ENCODE measurements around the gene GIGYF1. TPM values are rescaled to one million over a fixed set of nuclear protein-coding genes. Genes with fewer than 3 reads are reported as not detected.

GIGYF1 gene
- total RNA-seq, 1 donor: 26.3 TPM

DNA sequence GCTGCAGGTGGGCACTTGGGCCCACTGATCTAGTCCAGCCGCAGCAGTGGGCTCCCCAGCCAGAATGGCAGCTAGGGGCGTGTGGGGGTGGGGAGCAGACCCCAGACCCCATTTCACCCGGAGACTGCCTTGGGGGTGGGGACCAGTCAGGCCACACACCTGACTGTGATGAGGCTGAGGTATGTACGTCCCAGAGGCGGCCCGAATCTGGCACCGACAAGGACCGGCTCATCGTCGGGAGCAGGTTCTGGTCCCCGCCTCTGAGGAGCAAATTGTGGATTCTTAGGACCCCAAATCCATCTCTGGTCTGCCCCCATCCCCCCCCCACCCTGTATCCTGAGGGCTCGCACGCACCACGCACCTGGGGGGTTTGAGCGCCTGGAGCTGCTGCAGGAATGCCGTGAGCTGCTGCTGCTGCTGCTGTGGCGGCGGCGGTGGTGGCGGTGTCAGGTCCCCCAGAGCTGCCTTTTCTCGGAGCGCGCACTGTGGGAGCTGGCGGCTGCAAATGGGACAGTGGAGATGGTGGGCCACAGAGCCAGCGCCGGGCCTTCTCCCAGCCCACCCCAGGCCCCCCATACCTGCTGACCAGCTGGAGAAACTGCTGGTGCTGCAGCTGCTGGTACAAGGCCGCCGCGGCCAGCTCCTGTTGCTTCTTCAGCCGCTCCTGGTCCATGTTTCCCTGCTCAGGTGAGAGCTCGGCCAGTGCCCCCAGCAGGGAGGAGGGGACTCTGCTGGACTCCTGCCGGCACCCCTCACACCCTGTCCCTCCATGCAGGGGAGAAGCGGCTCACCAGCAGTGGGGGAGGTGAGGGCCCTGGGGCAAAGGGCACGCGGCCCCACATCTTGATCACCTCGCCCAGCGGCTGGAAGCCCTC is 10.2 kb downstream of the GIGYF1 start:
- Histone ChIP-seq H3K4me1 (ENCODE audit: insufficient read depth, low read length) (peaks cover 22% of the 10 kb centered on the region), H3K9me3 (ENCODE audit: low read depth, low read length) (no peaks in the 10 kb centered on the region), H3K27me3 (ENCODE audit: insufficient read depth, low read length) (no peaks in the 10 kb centered on the region), H3K4me3 (ENCODE audit: low read length) (no peak overlapping the region)

DNA sequence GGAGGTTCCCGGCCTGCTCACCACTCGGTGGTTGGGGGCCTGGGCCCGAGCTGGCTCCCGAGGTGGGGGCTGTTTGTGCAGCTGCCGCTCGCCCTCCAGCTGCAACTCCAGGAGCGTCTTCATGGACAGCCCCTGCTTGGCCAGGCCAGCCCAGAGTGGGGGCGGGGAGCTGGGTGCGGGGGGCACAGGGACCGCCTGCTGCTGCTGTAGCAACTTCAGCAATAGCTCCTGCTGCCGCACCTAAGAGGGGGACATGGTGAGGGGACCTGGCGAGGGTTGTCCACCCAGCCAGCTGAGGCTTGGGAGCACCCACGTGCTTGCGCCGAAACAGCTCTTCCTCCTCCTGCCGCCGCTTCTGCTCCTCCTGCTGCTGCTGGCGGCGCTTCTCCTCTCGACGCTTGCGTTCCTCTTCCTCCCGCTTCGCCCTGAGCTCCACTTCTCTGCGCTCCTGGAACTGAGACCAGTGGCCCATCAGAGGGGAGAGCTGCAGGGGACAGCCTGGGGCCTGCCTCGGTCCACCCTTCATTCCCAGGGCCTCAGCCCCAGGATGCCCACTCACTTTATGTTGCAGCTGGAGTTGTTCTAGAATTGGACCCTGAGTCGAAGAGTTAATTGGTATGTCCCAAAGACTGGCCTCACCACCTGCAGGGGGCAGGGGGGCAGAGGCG is 10.9 kb downstream of the GIGYF1 start:
- no peaks in the 10 kb centered on the region for H3K27me3 ChIP-seq (ENCODE audit: insufficient read depth, low read length)
- H3K4me3 ChIP-seq (ENCODE audit: low read length): no peak overlapping the region
- H3K9me3 ChIP-seq (ENCODE audit: low read depth, low read length): no peaks in the 10 kb centered on the region
- H3K4me1 ChIP-seq (ENCODE audit: insufficient read depth, low read length): peaks cover 30% of the 10 kb centered on the region

DNA sequence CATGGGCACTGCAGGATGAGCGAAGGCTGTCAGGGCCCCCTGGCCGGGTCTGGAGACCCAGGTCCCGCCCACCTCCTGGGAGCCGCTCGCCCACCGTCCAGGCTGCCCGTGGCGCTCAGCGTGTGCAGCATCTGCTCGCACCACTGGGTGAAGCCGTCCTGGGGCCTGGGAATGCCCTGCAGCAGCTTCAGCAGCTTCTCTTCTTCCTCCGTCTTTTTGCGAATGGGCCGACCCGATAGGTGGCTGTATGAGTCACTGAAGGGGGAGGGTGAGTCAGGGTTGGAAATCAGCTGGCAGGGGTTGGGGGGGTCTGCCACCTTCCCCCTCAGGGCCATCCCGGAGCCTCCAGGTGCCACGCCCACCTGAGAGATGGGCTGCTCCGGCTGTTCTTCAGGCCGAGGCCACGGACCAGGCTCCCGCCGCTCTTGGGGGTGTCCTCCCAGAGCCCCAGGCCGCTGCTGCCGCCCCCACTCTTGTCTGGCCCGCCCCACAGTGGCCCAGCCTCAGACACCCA is 11.8 kb downstream of the GIGYF1 start:
- Histone ChIP-seq H3K4me1 (ENCODE audit: insufficient read depth, low read length) (peaks cover 38% of the 10 kb centered on the region), H3K9me3 (ENCODE audit: low read depth, low read length) (no peaks in the 10 kb centered on the region), H3K27me3 (ENCODE audit: insufficient read depth, low read length) (no peaks in the 10 kb centered on the region), H3K4me3 (ENCODE audit: low read length) (no peak overlapping the region)

DNA sequence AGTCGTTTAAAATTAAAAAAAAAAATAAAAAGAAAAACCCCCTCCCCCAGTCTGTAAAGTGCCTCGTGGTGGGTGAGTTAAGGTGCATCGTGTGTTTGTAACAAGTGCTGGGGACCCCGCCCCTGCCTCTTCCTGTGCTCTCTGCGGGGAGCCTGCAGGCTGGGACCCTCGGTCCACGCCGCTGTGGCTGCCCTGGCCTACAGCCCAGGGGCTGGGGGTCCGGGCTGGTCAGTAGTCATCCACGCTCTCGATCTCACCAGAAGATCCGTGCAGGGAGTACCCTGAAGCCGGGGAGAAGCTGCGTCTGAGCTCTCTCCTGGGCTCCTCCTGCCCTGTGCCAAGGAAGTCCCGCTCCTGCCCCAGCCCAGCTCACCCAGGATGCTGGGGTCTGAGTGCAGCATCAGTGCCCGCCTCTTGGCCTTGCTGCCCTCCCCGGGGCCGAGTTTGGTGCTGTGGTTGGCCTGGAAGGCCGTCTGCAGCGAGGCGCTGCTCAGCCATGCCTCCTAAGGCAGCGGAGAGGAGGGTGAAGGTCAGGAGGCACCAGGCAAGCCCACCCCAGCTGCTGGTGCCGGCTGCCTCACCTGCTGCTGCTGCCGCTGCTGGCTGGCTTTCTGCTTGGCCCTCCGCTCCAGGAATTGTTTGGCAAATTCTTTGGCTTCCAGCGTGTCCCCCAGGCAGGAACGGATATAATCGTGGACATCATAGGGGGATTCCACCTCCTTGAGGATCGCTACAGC is 12.4 kb downstream of the GIGYF1 start:
- H3K4me1 ChIP-seq (ENCODE audit: insufficient read depth, low read length): peaks cover 44% of the 10 kb centered on the region
- H3K27me3 ChIP-seq (ENCODE audit: insufficient read depth, low read length): no peaks in the 10 kb centered on the region
- no peak overlapping the region for H3K4me3 ChIP-seq (ENCODE audit: low read length)
- H3K9me3 ChIP-seq (ENCODE audit: low read depth, low read length): no peaks in the 10 kb centered on the region

DNA sequence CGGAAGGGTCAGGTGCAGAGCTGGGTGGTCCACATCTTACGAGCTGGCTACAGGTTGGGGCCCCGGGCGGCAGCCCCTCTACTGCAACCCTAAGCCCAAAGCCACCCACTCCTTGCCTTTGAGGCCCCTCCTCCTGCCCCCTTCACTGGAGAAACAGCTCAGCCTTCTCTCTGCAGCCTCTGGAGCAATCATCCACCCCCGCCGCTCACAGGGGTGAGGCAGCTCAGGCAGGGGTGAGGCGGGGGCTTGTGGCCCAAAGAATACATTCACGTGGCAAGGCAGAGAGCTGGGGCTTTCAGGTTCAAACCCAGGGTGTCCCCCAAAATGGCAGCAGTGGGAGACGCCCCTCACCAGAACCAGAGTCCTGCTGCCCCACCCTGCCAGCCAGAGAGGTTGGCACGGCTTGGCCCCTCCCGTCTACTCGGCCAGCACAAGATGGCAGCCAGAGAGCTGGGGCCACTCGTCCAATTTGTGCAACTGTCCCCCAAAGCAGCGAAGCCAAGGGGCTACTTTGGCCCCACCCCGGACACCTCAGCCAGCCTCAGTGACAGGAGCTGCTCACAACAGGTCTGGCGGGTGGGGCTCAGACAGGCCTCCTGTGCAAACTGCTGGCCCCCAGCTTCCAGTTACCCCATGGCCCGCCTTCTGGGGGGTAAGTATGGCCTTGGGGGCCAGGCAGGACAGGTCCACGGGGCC is 13.3 kb downstream of the GIGYF1 start:
- peaks cover 48% of the 10 kb centered on the region for H3K4me1 ChIP-seq (ENCODE audit: insufficient read depth, low read length)
- H3K27me3 ChIP-seq (ENCODE audit: insufficient read depth, low read length): no peaks in the 10 kb centered on the region
- no peaks in the 10 kb centered on the region for H3K9me3 ChIP-seq (ENCODE audit: low read depth, low read length)
- H3K4me3 ChIP-seq (ENCODE audit: low read length): no peak overlapping the region

DNA sequence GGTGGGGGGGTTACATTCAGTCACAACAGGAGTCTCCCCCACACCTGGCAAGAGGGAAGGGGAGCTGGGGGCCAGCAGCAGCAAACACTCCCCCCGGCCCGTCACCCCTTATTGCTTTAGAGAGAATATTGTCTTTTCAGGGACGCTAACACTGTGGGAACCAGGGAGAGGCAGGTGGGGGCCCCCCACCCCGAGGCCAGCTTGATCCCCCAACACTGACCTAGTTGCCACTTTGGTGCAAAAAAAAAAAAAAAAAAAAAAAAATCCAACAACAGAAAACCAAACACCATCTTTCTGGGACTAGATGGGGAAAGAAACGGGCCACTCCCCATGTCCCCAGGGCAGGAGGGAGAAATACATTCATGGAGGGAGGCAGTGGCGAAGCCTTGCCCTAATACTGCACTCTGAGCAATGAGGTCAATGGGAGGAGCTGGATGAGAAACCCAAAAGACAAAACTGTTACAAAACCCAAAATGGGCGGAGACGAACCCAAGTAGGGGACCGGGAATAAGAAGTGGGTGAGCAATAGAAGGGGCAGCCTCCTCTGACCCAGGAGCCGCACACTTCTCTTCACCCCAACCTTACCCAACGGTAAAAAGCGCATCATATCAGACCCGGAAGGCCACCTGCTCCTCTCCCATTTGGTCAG is 14.0 kb downstream of the GIGYF1 start:
- Histone ChIP-seq H3K4me3 (ENCODE audit: low read length) (no peak overlapping the region), H3K9me3 (ENCODE audit: low read depth, low read length) (no peaks in the 10 kb centered on the region), H3K4me1 (ENCODE audit: insufficient read depth, low read length) (peaks cover 48% of the 10 kb centered on the region), H3K27me3 (ENCODE audit: insufficient read depth, low read length) (no peaks in the 10 kb centered on the region)

DNA sequence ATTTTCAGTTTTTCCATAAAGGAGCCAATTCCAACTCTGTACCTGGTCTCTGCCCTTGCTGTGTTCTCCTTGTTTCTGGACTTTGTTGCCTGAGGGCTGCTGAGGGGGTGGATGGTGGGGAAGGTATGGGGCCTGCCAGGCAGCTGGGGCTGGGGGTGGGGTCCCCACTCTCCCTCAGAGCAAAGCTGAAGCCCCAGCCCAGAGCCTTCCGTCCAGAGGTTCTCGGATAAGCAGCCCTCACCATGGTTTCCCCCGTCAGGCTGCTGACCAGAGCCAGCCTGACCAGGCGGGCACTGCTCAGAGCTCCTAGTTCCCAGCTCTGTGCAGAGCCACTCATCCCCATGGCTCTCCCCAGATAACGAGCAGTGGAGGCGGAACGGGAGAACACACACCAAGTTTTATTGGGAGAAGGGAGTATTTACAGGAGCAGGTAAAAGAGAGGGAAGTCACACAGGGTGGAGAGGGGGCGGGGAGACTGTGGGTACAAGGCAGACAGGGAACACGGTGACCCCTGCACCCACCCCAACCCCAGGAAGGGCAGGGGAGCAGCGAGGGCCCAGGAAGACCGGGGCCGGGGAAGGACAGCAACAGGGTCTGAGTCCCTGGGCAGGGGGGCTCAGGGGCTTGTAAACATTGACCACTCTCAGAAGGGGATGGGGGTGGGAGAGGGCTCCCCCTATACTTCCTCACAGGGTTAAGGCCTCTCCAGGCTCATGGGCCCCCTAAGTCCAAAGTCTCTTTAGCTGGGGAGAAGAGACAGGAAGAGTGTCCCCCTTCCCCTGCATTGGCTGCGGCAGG is 14.7 kb downstream of the GIGYF1 start:
- H3K4me3 ChIP-seq (ENCODE audit: low read length): no peak overlapping the region

DNA sequence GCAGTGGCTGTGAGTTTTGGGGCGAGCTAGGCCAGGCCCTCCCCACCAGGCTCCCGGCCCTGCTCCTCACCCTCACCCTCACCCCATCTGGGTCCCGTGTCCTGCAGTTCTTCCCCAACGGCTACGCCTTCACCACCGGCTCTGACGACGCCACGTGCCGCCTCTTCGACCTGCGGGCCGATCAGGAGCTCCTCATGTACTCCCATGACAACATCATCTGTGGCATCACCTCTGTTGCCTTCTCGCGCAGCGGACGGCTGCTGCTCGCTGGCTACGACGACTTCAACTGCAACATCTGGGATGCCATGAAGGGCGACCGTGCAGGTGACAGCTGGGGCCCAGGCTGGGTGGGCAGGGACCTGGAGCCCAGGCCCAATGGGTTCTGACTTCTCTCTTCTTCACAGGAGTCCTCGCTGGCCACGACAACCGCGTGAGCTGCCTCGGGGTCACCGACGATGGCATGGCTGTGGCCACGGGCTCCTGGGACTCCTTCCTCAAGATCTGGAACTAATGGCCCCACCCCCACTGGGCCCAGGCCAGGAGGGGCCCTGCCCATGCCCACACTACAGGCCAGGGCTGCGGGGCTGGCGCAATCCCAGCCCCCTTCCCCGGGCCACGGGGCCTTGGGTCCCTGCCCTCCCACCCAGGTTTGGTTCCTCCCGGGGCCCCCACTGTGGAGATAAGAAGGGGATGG is 15.6 kb downstream of the GIGYF1 start:
- Histone ChIP-seq H3K27me3 (ENCODE audit: insufficient read depth, low read length) (no peaks in the 10 kb centered on the region), H3K4me3 (ENCODE audit: low read length) (no peak overlapping the region), H3K9me3 (ENCODE audit: low read depth, low read length) (no peaks in the 10 kb centered on the region), H3K4me1 (ENCODE audit: insufficient read depth, low read length) (peaks cover 48% of the 10 kb centered on the region)

More for the DNA sequence above, 14.7 kb downstream of the GIGYF1 start:
- no peaks in the 10 kb centered on the region for H3K9me3 ChIP-seq (ENCODE audit: low read depth, low read length)
- no peaks in the 10 kb centered on the region for H3K27me3 ChIP-seq (ENCODE audit: insufficient read depth, low read length)
- peaks cover 48% of the 10 kb centered on the region for H3K4me1 ChIP-seq (ENCODE audit: insufficient read depth, low read length)

DNA sequence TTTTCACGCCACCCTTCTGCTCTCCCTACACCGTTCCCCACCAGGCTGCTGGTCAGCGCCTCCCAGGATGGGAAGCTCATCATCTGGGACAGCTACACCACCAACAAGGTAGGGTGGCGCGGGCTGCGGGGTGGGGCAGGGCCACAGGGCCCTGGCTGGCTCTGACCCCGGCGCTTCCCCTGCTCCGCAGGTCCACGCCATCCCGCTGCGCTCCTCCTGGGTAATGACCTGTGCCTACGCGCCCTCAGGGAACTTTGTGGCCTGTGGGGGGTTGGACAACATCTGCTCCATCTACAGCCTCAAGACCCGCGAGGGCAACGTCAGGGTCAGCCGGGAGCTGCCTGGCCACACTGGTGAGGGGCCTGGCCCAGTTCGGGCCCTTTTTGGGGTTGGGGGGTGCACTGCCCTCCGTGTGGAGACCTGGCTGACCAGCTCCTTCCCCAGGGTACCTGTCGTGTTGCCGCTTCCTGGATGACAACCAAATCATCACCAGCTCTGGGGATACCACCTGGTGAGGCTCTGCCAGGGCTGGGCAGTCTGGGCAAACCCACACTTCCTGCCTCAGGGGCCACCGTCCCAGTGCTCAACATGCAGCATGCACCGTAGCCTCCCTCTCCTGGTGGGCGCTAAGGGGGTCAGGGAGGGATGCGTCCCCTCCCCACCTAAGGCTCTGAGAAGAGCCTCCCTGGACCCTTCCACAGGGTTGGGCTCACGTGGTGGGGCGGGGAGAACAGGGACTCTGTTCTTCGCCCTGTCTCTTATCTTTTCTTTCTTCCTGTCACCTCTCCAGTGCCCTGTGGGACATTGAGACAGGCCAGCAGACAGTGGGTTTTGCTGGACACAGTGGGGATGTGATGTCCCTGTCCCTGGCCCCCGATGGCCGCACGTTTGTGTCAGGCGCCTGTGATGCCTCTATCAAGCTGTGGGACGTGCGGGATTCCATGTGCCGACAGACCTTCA is 16.5 kb downstream of the GIGYF1 start:
- Histone ChIP-seq H3K4me1 (ENCODE audit: insufficient read depth, low read length) (peaks cover 55% of the 10 kb centered on the region), H3K4me3 (ENCODE audit: low read length) (no peak overlapping the region), H3K27me3 (ENCODE audit: insufficient read depth, low read length) (no peaks in the 10 kb centered on the region), H3K9me3 (ENCODE audit: low read depth, low read length) (no peaks in the 10 kb centered on the region)

DNA sequence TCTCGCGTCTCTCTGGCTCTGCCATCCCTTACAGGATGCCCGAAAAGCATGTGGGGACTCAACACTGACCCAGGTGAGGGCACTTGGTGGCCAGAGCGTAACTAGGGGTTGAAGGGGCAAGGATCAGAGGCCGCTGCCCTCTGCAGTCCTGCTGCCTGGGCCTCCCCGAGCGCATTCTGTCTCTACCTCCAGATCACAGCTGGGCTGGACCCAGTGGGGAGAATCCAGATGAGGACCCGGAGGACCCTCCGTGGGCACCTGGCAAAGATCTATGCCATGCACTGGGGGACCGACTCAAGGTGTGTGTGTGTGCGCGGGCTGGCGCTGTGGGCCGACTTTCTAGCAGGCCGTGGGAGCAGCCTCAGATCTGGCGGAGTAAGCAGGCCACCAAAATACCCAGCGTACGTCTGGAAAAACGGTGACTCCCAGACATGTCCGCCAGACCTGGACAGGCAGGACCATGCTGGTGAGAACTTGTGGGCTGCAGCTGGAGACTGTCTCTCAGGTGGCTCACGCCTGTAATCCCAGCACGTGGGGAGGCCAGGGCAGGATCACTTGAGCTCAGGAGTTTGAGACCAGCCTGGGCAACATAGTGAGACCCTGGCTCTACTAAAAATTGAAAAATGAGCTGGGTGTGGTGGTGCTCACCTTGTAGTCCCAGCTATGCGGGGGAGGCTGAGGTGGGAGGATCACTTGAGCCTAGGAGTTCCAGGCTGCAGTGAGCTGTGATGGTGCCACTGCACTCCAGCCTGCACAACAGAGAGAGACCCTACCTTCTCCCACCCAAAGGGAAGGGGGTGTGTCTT is 17.3 kb downstream of the GIGYF1 start:
- H3K4me1 ChIP-seq (ENCODE audit: insufficient read depth, low read length): peaks cover 55% of the 10 kb centered on the region
- no peaks in the 10 kb centered on the region for H3K27me3 ChIP-seq (ENCODE audit: insufficient read depth, low read length)
- H3K9me3 ChIP-seq (ENCODE audit: low read depth, low read length): no peaks in the 10 kb centered on the region
- H3K4me3 ChIP-seq (ENCODE audit: low read length): no peak overlapping the region

DNA sequence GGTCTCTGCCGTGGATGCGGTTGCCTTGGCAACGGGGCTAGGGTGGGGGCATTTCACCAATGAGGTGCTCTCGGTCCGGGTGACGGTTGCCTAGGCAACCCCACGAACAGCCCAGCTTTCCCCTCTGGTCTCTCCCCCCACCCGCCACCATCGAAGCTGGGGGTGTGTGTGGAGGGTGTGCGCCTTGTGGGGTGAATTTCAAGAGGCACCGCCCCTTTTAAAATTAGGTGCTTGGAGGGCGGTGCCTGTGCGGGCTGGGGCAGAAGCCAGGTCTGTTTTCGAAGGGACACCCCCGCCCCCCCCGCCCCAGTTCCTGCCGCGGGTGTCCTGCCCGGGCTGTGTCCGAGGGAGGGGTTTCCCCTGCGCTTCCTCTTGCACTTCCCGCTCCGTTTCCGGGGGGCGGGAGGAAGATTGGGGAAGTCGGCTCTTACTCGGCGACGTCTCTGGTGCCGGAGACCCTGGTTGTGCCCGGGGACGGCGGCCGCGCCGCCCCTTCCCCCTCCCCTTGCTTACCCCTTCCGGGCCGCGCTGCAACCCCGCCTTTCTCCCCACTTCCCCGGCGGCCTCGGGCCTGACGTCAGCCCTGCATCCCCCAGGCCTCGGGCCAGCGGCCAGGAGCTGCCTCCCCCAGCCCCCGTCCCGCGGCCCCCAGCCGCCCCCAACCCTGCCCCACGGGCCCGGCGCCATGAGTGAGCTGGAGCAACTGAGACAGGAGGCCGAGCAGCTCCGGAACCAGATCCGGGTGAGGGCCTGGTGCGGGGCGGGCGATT is 18.3 kb downstream of the GIGYF1 start:
- no peaks in the 10 kb centered on the region for H3K9me3 ChIP-seq (ENCODE audit: low read depth, low read length)
- peaks cover 52% of the 10 kb centered on the region for H3K4me1 ChIP-seq (ENCODE audit: insufficient read depth, low read length)
- peak overlapping the region; percentile 95 for H3K4me3 ChIP-seq (ENCODE audit: low read length)
- no peaks in the 10 kb centered on the region for H3K27me3 ChIP-seq (ENCODE audit: insufficient read depth, low read length)

All from mononuclear cell (primary cell).